GM19397 (cell line): Measurements from ENCODE around the gene PCDHB6.
"Not testable (repeated sequence)": the region's sequence is repeated elsewhere in the genome, so short reads cannot be mapped to it uniquely, and the experiment has no call there.

Experiments
- ATAC-seq: cut with Tn5 transposase; IDR thresholded peaks from one replicate; pipeline ENCODE4 v1.9.1; 2021; ENCODE audit warnings: mild to moderate bottlenecking, moderate library complexity; ENCODE audit not compliant: unreplicated experiment

PCDHB6 gene

DNA sequence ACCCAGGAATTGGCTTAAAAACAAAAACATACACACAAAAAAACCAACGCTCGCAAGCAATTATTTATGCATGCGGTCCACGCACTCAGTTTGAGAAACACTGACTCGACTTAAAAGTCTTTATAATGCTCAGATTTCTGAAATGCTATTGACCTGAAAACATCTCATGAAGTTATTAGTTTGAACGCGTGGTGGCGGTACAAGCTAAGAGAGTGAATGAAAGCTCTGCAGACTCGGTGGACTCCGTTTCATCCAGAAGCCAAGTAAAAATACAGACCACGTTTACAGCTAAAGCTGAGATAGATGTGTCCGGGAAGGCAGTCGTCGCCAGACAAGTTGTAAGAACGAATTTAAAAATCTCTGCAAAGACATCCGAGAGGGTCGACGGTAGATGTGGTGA is at the start of gene PCDHB6:
TSS of gene PCDHB6 (plus strand) at position 246 of the 400 bp plus-strand sequence. CDS start 201 bp downstream, outside the sequence.
- ATAC-seq: no peak

DNA sequence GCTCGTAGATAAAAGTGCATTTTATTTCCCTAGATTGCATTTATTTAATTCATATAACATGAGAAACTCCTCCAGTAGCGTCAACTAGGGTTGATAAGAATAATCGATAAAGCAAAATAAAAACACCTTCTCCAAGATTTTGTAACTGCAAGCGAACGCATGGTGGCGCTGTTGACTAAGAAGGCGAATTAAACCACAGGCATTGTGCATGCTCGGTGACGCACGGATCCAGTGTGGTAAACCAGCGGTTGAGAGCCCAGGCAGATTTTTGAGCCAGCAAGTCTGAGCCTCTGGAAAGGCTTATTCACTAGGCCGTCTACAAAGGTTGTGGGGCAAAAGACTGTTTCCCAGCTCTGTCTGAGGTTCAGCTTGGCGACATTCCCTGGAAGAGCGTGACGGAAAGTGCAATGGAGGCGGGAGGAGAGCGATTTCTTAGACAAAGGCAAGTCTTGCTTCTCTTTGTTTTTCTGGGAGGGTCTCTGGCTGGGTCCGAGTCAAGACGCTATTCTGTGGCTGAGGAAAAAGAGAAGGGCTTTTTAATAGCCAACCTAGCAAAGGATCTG is 49.5 kb upstream of the PCDHB6 start, which contains the start of gene PCDHB3:
TSS of gene PCDHB3 (plus strand) at position 231 of the 563 bp plus-strand sequence. CDS start at position 408, 177 bp downstream.
- ATAC-seq: no peak

DNA sequence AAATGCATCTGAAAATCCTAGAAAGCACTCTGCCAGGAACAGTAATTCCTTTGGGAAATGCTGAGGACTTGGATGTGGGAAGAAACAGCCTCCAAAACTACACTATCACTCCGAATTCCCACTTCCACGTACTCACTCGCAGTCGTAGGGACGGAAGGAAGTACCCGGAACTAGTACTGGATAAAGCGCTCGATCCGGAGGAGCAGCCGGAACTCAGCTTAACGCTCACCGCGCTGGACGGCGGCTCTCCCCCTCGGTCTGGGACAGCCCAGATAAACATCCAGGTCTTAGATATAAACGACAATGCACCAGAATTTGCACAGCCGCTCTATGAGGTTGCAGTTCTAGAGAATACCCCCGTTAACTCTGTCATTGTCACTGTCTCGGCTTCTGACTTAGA is 48.8 kb upstream of the PCDHB6 start:
- ATAC-seq: no peak

DNA sequence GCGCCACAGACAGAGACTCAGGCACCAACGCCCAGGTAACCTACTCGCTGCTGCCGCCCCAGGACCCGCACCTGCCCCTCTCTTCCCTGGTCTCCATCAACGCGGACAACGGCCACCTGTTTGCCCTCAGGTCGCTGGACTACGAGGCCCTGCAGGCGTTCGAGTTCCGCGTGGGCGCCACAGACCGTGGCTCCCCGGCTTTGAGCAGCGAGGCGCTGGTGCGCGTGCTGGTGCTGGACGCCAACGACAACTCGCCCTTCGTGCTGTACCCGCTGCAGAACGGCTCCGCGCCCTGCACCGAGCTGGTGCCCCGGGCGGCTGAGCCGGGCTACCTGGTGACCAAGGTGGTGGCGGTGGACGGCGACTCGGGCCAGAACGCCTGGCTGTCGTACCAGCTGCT is 47.8 kb upstream of the PCDHB6 start:
- ATAC-seq: not testable (repeated sequence)

DNA sequence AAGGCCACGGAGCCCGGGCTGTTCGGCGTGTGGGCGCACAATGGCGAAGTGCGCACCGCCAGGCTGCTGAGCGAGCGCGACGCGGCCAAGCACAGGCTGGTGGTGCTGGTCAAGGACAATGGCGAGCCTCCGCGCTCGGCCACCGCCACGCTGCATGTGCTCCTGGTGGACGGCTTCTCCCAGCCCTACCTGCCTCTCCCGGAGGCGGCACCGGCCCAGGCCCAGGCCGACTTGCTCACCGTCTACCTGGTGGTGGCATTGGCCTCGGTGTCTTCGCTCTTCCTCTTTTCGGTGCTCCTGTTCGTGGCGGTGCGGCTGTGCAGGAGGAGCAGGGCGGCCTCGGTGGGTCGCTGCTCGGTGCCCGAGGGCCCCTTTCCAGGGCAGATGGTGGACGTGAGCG is 47.4 kb upstream of the PCDHB6 start:
- not testable (repeated sequence) for ATAC-seq

DNA sequence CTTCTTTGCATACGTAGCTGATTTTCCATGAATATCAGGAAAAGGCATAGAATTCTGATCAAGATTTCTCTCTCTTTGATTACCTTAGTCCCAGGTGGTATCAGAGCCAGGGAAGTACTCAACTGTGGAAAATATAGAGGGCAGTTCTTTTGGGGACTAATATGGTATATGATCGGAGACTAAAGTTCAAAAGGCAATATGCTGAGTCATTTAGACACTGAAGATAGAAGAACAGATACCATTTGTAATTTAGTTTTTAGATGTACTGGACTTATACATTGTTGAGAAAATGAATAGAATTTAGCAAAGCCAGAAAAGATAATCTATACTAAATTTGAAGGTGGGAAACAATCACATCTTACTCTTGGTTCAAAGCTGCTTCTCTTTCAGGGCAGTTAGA is 44.5 kb upstream of the PCDHB6 start:
- ATAC-seq: no peak

DNA sequence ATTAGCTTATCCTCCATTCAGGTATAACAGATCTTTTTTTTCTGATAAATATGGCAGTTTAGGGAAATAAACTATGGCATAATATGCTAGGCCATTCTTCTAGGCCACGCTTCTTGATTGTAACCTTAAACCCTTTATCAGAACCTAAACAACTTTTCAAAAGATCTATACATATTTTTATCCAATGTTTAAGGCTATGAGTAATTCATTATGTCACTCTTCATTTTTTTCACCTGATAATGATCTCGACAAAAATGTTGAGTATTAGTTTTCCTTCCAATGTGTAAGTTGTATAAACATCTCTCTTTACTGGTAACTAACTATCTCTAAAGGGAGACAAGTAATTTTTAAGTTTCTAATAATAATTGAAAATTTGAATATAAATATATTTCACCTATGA is 30.6 kb upstream of the PCDHB6 start:
- ATAC-seq: no peak

DNA sequence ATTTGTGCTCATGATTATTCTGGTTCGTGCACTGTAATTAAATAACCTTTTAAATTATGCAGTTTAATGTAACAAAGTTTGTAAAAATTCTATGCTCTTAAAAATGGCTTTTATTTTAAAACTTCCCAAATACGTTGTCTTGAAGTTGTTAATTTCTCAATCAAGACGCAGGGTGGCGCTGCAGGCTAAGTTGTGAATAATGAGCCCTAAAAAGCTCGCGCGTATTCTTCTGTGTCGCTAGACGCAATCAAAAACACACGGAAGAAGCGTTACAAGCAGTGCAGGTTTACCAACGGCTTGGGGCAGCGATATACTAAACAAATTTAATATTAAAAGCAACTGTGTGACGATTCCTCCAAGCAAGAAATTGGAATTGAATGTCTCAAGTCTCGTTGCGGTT is 28.3 kb upstream of the PCDHB6 start, which contains the start of gene PCDHB4:
TSS of gene PCDHB4 (plus strand) at position 256 of the 400 bp plus-strand sequence. CDS start 181 bp downstream, outside the sequence.
- no peak for ATAC-seq

DNA sequence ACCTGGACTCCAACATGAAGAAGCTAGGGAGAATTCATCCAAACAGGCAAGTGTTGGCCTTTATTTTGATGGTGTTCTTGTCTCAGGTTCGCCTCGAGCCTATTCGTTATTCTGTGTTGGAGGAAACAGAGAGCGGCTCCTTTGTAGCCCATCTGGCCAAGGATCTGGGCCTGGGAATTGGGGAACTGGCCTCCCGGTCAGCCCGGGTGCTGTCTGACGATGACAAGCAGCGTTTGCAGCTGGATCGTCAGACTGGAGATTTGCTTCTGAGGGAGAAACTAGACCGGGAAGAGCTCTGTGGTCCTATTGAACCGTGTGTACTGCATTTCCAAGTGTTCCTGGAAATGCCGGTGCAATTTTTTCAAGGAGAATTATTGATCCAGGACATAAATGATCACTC is 27.9 kb upstream of the PCDHB6 start:
- ATAC-seq: no peak

DNA sequence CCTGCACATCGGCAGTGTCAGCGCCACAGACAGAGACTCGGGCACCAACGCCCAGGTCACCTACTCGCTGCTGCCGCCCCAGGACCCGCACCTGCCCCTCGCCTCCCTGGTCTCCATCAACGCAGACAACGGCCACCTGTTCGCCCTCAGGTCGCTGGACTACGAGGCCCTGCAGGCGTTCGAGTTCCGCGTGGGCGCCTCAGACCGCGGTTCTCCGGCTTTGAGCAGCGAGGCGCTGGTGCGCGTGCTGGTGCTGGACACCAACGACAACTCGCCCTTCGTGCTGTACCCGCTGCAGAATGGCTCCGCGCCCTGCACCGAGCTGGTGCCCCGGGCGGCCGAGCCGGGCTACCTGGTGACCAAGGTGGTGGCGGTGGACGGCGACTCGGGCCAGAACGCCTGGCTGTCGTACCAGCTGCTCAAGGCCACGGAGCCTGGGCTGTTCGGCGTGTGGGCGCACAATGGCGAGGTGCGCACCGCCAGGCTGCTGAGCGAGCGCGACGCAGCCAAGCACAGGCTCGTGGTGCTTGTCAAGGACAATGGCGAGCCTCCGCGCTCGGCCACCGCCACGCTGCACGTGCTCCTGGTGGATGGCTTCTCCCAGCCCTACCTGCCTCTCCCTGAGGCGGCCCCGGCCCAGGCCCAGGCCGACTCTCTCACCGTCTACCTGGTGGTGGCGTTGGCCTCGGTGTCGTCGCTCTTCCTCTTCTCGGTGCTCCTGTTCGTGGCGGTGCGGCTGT is 26.3 kb upstream of the PCDHB6 start:
- ATAC-seq: not testable (repeated sequence)

DNA sequence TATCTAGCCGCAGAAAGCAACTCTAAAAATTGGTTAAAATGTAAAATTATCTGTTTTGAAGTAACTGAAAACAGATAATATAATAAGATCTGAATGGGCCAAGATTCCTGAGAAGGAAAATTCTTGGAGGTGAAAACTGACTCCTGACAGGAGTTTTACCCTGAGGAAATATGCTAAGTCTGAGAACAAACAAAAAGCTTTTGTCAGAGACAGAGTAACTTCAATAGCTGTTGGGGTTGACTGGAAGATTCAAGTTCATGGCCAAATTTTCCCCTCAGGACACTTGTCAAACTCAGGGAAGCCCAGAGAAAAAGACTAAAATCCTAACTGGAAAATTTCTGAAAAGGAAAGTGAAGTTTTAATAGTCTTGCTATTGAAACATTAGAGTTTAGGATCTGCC is 22.6 kb upstream of the PCDHB6 start:
- no peak for ATAC-seq

DNA sequence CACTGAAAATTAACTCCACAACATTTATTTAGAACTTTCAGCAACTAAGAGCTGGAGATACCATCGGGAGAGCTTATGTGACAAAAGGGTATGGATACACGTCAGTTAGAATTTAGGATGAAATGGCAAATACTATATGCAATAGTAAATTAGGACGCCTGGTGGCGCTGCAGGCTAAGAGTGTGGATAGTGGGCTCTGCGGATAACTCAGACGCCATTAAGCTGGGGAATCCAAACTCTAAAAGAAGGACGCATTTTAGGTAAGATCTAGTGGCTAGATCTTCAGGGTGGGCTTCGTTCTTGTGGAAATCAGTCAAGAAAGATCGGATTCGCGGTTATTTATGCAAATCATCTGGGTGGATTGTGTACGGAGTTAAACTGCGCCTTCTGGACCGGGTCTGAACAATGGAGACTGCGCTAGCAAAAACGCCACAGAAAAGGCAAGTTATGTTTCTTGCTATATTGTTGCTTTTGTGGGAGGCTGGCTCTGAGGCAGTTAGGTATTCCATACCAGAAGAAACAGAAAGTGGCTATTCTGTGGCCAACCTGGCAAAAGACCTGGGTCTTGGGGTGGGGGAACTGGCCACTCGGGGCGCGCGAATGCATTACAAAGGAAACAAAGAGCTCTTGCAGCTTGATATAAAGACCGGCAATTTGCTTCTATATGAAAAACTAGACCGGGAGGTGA is 14.7 kb upstream of the PCDHB6 start, which contains the start of gene PCDHB5:
TSS of gene PCDHB5 (plus strand) at position 177 of the 688 bp plus-strand sequence. CDS start at position 406, 229 bp downstream.
- no peak for ATAC-seq

DNA sequence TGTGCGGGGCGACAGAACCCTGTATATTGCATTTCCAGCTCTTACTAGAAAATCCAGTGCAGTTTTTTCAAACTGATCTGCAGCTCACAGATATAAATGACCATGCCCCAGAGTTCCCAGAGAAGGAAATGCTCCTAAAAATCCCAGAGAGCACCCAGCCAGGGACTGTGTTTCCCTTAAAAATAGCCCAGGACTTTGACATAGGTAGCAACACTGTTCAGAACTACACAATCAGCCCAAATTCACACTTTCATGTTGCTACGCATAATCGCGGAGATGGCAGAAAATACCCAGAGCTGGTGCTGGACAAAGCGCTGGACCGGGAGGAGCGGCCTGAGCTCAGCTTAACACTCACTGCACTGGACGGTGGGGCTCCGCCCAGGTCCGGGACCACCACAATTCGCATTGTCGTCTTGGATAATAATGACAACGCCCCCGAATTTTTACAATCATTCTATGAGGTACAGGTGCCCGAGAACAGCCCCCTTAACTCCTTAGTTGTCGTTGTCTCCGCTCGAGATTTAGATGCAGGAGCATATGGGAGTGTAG is 14.1 kb upstream of the PCDHB6 start:
- ATAC-seq: no peak

DNA sequence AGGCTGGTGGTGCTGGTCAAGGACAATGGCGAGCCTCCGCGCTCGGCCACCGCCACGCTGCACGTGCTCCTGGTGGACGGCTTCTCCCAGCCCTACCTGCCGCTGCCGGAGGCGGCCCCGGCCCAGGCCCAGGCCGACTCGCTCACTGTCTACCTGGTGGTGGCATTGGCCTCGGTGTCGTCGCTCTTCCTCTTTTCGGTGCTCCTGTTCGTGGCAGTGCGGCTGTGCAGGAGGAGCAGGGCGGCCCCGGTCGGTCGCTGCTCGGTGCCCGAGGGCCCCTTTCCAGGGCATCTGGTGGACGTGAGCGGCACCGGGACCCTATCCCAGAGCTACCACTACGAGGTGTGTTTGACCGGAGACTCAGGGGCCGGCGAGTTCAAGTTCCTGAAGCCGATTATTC is 12.5 kb upstream of the PCDHB6 start:
- not testable (repeated sequence) for ATAC-seq

DNA sequence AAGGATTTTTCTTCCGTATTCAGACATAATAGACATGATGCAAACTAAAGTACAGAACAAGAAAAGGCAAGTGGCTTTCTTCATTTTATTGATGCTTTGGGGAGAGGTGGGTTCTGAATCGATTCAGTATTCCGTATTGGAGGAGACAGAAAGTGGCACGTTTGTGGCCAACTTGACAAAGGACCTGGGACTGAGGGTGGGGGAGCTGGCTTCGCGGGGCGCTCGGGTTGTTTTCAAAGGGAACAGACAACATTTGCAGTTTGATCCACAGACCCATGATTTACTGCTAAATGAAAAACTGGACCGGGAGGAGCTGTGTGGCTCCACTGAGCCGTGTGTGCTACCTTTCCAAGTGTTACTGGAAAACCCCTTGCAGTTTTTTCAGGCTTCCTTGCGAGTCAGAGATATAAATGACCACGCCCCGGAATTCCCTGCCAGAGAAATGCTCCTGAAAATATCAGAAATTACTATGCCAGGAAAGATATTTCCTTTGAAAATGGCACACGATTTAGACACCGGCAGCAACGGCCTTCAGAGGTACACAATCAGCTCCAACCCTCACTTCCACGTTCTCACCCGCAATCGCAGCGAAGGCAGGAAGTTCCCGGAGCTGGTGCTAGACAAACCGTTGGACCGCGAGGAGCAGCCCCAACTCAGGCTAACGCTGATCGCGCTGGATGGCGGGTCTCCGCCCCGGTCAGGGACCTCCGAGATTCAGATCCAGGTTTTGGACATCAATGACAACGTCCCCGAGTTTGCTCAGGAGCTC is 551 bp downstream of the PCDHB6 start:
- ATAC-seq: no peak

DNA sequence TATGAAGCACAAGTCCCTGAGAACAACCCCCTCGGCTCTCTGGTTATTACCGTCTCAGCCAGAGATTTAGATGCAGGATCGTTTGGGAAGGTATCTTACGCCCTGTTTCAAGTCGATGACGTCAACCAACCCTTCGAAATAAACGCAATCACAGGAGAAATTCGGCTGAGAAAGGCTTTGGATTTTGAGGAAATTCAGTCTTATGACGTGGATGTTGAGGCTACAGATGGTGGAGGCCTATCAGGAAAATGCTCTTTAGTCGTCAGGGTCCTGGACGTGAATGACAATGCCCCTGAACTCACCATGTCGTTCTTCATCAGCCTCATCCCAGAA is 1.1 kb downstream of the PCDHB6 start:
- no peak for ATAC-seq

DNA sequence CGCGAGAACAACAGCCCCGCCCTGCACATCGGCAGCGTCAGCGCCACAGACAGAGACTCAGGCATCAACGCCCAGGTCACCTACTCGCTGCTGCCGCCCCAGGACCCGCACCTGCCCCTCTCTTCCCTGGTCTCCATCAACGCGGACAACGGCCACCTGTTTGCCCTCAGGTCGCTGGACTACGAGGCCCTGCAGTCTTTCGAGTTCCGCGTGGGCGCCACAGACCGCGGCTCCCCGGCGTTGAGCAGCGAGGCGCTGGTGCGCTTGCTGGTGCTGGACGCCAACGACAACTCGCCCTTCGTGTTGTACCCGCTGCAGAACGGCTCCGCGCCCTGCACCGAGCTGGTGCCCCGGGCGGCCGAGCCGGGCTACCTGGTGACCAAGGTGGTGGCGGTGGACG is 1.8 kb downstream of the PCDHB6 start:
- not testable (repeated sequence) for ATAC-seq

DNA sequence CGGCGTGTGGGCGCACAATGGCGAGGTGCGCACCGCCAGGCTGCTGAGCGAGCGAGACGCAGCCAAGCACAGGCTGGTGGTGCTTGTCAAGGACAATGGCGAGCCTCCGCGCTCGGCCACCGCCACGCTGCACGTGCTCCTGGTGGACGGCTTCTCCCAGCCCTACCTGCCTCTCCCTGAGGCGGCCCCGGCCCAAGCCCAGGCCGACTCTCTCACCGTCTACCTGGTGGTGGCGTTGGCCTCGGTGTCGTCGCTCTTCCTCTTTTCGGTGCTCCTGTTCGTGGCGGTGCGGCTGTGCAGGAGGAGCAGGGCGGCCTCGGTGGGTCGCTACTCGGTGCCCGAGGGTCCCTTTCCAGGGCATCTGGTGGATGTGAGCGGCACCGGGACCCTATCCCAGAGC is 2.2 kb downstream of the PCDHB6 start:
- not testable (repeated sequence) for ATAC-seq

DNA sequence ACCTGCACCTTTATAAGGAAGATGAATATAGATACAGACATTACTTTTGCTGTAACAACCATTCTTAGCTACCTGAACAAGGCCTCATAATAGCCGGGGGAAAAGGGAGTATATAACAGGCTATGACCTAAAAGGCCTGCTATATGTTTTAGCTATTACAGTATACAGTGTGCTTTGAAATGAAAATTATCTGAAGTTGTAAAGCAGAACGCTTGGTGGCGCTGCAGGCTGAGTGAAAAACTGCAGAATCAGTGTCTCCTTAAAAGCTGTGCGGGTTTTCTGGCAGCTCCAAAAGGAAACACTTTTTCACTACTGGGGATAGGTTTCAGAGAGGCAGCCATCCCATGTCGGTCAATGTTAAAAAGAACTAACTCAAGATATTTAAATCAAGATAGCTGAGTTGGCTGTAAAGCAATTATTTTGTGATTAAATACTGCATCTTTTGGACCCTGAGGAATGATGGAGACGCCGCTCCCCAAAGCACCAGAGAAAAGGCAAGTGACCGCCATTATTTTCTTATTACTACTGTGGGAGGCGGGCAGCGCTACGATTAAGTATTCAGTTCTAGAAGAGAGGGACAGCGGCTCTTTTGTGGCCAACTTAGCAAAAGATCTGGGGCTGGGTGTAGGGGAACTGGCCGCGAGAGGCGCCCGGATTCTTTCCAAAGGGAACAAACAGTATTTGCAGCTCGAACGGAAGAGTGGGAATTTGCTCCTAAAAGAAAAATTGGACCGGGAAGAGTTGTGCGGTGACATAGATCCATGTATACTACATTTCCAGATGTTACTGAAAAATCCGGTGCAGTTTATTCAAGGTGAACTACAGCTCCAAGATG is 5.9 kb downstream of the PCDHB6 start:
- no peak for ATAC-seq

DNA sequence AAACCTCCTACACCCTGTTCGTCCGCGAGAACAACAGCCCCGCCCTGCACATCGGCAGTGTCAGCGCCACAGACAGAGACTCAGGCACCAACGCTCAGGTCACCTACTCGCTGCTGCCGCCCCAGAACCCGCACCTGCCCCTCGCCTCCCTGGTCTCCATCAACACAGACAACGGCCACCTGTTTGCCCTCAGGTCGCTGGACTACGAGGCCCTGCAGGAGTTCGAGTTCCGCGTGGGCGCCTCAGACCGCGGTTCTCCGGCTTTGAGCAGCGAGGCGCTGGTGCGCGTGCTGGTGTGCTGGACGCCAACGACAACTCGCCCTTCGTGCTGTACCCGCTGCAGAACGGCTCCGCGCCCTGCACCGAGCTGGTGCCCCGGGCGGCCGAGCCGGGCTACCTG is 7.5 kb downstream of the PCDHB6 start:
- not testable (repeated sequence) for ATAC-seq
